HCT116 (cell line): ENCODE data around the gene PAPOLG. TPM values are rescaled to one million over a fixed set of nuclear protein-coding genes. Genes with fewer than 3 reads are reported as not detected.

Experiments
- ATAC-seq: fragments of 200-7000 bp; cut with Tn5 transposase; 2 replicates; pipeline ENCODE4 v1.9.1; 2020; ENCODE audit warnings: mild to moderate bottlenecking, moderate library complexity
- BruUV-seq: library from RNA; stranded (reverse); fragments of 400-500 nt; replicated peaks from 2 replicates; lab custom pipeline; 2021; lab: Mats Ljungman, UMichigan
- CTCF ChIA-PET: fragments of 300-600 bp; sonication (Branson Sonifier 250); formaldehyde crosslinking; loops from one replicate; lab custom pipeline; 2021; ENCODE audit warnings: antibody characterized with exemption; lab: Charles Lee
- POLR2A ChIA-PET: fragments of 300-600, 350-600 bp; sonication (Branson Sonifier 250); formaldehyde crosslinking; loops from one replicate; lab custom pipeline; 2021; ENCODE audit warnings: antibody characterized with exemption; lab: Charles Lee
- RAD21 ChIA-PET, 2 experiments: fragments of 300-600 bp; sonication (Branson Sonifier 250); formaldehyde crosslinking; loops; one replicate each; lab custom pipeline; 2023; ENCODE audit warnings: low total read pairs in 2 of 2; ENCODE audit not compliant: uncharacterized antibody in 2 of 2, unreplicated experiment in 2 of 2, low non-redundant PET in 1 of 2; lab: Charles Lee
- DNase-seq: peaks from one replicate; pipeline ENCODE4 v3.0.0-alpha.2; 2010; ENCODE audit warnings: low read depth, low spot score
- H2AFZ ChIP-seq: fragments of 200-600 bp; shearing (Covaris generic), sonication (generic); 2 replicates; pipeline ENCODE4 v1.6.1; 2017; ENCODE audit warnings: low read depth, mixed run types, mixed read lengths, antibody characterized with exemption, low read length; ENCODE audit not compliant: poor library complexity, severe bottlenecking
- H3K27ac ChIP-seq: 2 replicates; pipeline ENCODE4 v1.5.1; 2012; ENCODE audit warnings: low read depth, low read length
- H3K27me3 ChIP-seq: fragments of 200-600 bp; sonication (generic); 2 replicates; pipeline ENCODE4 v1.6.1; 2016; ENCODE audit warnings: mixed run types, low read length, mixed read lengths; ENCODE audit not compliant: insufficient read depth
- H3K36me3 ChIP-seq, 2 experiments: fragments of 200-500 bp in 1 of 2; fragments of 200-600 bp in 1 of 2; sonication (Bioruptor generic) in 1 of 2; sonication (generic) in 1 of 2; 2 replicates each; pipeline versions ENCODE4 v1.5.1 to v1.6.1; 2014 to 2016; ENCODE audit warnings: low read length in 2 of 2, inconsistent platforms in 1 of 2, mixed read lengths in 1 of 2, mixed run types in 1 of 2; ENCODE audit not compliant: insufficient read depth in 2 of 2, control insufficient read depth in 1 of 2
- H3K4me1 ChIP-seq, 2 experiments: fragments of 200-600 bp in 1 of 2; sonication (generic) in 1 of 2; 2 replicates each; pipeline versions ENCODE4 v1.5.1 to v1.6.1; 2012 to 2017; ENCODE audit warnings: low read length in 2 of 2, inconsistent platforms in 1 of 2, mild to moderate bottlenecking in 1 of 2, mixed read lengths in 1 of 2, mixed run types in 1 of 2, moderate library complexity in 1 of 2; ENCODE audit not compliant: insufficient read depth in 2 of 2, control insufficient read depth in 1 of 2
- H3K4me2 ChIP-seq: fragments of 200-600 bp; sonication (generic); 2 replicates; pipeline ENCODE4 v1.6.1; 2017; ENCODE audit warnings: mixed run types, low read length, mixed read lengths
- H3K4me3 ChIP-seq, 2 experiments: fragments of 200-600 bp in 1 of 2; sonication (generic) in 1 of 2; replicated peaks in 1 of 2; 2 replicates each; pipeline ENCODE4 v1.5.1; 2011 to 2016; ENCODE audit warnings: low read length in 2 of 2, control low read depth in 1 of 2, low read depth in 1 of 2, mild to moderate bottlenecking in 1 of 2, mixed read lengths in 1 of 2, mixed run types in 1 of 2
- H3K79me2 ChIP-seq: fragments of 200-600 bp; sonication (generic); 2 replicates; pipeline ENCODE4 v1.6.1; 2017; ENCODE audit warnings: mild to moderate bottlenecking, mixed run types, low read length, moderate library complexity, mixed read lengths; ENCODE audit not compliant: insufficient read depth
- H3K9ac ChIP-seq: fragments of 200-600 bp; sonication (generic); 2 replicates; pipeline ENCODE4 v1.6.1; 2016; ENCODE audit warnings: low read length, mixed read lengths
- H3K9me2 ChIP-seq: fragments of 200-600 bp; sonication (generic), shearing (Covaris generic); 2 replicates; pipeline ENCODE4 v1.6.1; 2017; ENCODE audit warnings: mixed run types, mild to moderate bottlenecking, moderate library complexity; ENCODE audit not compliant: insufficient read depth
- H3K9me3 ChIP-seq, 2 experiments: fragments of 200-500 bp in 1 of 2; fragments of 200-600 bp in 1 of 2; sonication (Bioruptor generic) in 1 of 2; sonication (generic) in 1 of 2; 2 replicates each; pipeline ENCODE4 v1.6.1; 2014 to 2017; ENCODE audit warnings: low read length in 2 of 2, mixed read lengths in 2 of 2, inconsistent platforms in 1 of 2, low read depth in 1 of 2, mild to moderate bottlenecking in 1 of 2, mixed run types in 1 of 2, moderate library complexity in 1 of 2; ENCODE audit not compliant: control insufficient read depth in 1 of 2, insufficient read depth in 1 of 2
- H4K20me1 ChIP-seq: fragments of 200-600 bp; sonication (generic), shearing (Covaris generic); 2 replicates; pipeline ENCODE4 v1.6.1; 2017; ENCODE audit warnings: mixed run types, mild to moderate bottlenecking, moderate library complexity; ENCODE audit not compliant: insufficient read depth
- CEBPB ChIP-seq: IDR thresholded peaks from 2 replicates; pipeline ENCODE4 v1.6.1; 2012; ENCODE audit warnings: low read depth
- CTCF ChIP-seq, 3 experiments: fragments of 200-600 bp in 1 of 3; sonication (generic) in 1 of 3; IDR thresholded peaks in 2 of 3; conservative IDR thresholded peaks in 1 of 3; 2 replicates each; pipeline ENCODE4 v1.5.1; 2012 to 2017; ENCODE audit warnings: low read depth in 2 of 3, low read length in 2 of 3, antibody characterized with exemption in 1 of 3, borderline replicate concordance in 1 of 3, control low read depth in 1 of 3, mild to moderate bottlenecking in 1 of 3, mixed read lengths in 1 of 3, mixed run types in 1 of 3, moderate library complexity in 1 of 3; ENCODE audit not compliant: insufficient read depth in 1 of 3
- ELF1 ChIP-seq: IDR thresholded peaks from 2 replicates; pipeline ENCODE4 v1.6.1; 2012; ENCODE audit warnings: low read depth, borderline replicate concordance
- MAX ChIP-seq: IDR thresholded peaks from 2 replicates; pipeline ENCODE4 v1.6.1; 2012
- REST ChIP-seq: IDR thresholded peaks from 2 replicates; pipeline ENCODE4 v1.6.1; 2012; ENCODE audit warnings: low read depth
- intact Hi-C: fragments of 100-400 bp; cut with micrococcal nuclease; formaldehyde crosslinking; loops from 2 replicates; pipeline ENCODE4 v1.10.0; 2022
- total RNA-seq: library from RNA; stranded (reverse); gene quantifications from one replicate; pipeline ENCODE4 v1.2.1, GENCODE V29; 2021; ENCODE audit not compliant: unreplicated experiment

The PAPOLG gene
- total RNA-seq, 1 experiment from 2014 or later, result 13.2 TPM

GRCh38 chr2:60820416-60821132 is 64.5 kb downstream of the PAPOLG start:
- TF ChIP-seq CTCF (IDR thresholded peaks at IDR 0.05 in 2 of 3, conservative IDR thresholded peaks at IDR 0.05 in 1 of 3; ENCODE audit: borderline replicate concordance in 1 of 3, insufficient read depth in 1 of 3, low read depth in 2 of 3, low read length in 2 of 3), result no peak
- no peak for TF ChIP-seq CEBPB
- TF ChIP-seq REST, result no peak
- no peak for TF ChIP-seq MAX
- TF ChIP-seq ELF1, result no peak
- H3K4me3 ChIP-seq, result no peak overlapping the region
- H3K9me3 ChIP-seq, result no peaks in the 10 kb centered on the region
- H3K9me2 ChIP-seq, result no peaks in the 10 kb centered on the region
- no peaks in the 10 kb centered on the region for H3K79me2 ChIP-seq
- BruUV-seq, result no TSS peak
- no peaks in the 10 kb centered on the region for H3K36me3 ChIP-seq
- no peak overlapping the region for H2AFZ ChIP-seq
- ChIA-PET CTCF (no interaction called here), POLR2A (no interaction called here), RAD21 (no interaction called here)
- no peak overlapping the region for H3K27ac ChIP-seq
- intact Hi-C loops, result no loop called here
- DNase-seq, result no peak
- H3K9ac ChIP-seq, result no peak overlapping the region
- H4K20me1 ChIP-seq, result no peaks in the 10 kb centered on the region
- peaks cover 0 to 3% of the 10 kb centered on the region in 2 experiments; a peak in 1 of 4 replicates for H3K4me1 ChIP-seq
- H3K27me3 ChIP-seq, result no peaks in the 10 kb centered on the region
- no peak overlapping the region for H3K4me2 ChIP-seq
- no peak for ATAC-seq
